ENCODE data around the gene NDUFAF3. TPM values are rescaled to one million over a fixed set of nuclear protein-coding genes. Genes with fewer than 3 reads are reported as not detected.
A peak's percentile ranks its signal among the peaks of the same experiment; 100 is the strongest.

The NDUFAF3 gene
- total and polyA plus RNA-seq, 4 experiments from 2014 or later, result 77.9 to 169 (median 115) TPM

DNA sequence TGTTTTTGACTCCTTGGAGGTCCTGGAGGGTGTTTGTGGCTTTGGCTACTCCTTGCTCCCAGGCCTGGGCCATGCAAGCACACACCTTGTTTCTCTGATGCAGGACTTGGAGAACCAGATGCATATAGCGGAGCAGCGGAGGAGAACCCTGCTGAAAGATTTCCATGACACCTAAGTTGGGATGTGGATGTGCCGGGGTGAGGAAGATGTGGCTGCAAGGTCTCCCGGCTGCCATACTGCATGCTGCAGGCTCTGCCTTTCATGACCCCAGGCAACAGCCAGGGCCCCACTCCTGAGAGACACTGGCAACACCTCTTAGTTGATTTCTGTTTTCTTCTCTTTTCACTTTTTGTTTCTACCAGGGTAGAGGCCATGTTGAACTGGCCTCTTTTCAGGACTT, 38.8 kb upstream of the NDUFAF3 start:
- ChIA-PET POLR2A (ENCODE audit: partially characterized antibody) (no interaction called here), CTCF (ENCODE audit: partially characterized antibody) (no interaction called here)
- intact Hi-C loops (cut with micrococcal nuclease), result no loop called here
- peaks cover 4 to 10% (median 5%) of the 10 kb centered on the region in 4 donors for H3K4me1 Mint-ChIP-seq
- no peak overlapping the region for H3K4me3 ChIP-seq (ENCODE audit: low read length in 2 of 2)
- no peaks in the 10 kb centered on the region for H3K27me3 ChIP-seq (ENCODE audit: insufficient read depth, low read length)
- no peak for DNase-seq
- H3K27ac Mint-ChIP-seq, result peak overlapping the region in 4 of 7 donors; percentile 14 to 63 (median 49)
- no peaks in the 10 kb centered on the region for H3K9me3 Mint-ChIP-seq
- H3K36me3 ChIP-seq (ENCODE audit: insufficient read depth, low read length), result peaks cover 47% of the 10 kb centered on the region
- H3K27me3 Mint-ChIP-seq, result no peaks in the 10 kb centered on the region
- peaks cover 46 to 66% of the 10 kb centered on the region in 2 donors for H3K36me3 Mint-ChIP-seq
- no peak overlapping the region for H3K4me3 Mint-ChIP-seq
- no peak overlapping the region for H3K27ac ChIP-seq (ENCODE audit: low read depth, low read length)
- H3K9me3 ChIP-seq (ENCODE audit: control insufficient read depth in 1 of 2, low read length in 2 of 2), result no peaks in the 10 kb centered on the region
- H3K4me1 ChIP-seq (ENCODE audit: insufficient read depth, low read length), result peaks cover 9% of the 10 kb centered on the region

GRCh38 chr3:48984663-48985062, 37.3 kb upstream of the NDUFAF3 start:
- Mint-ChIP-seq H3K4me1 (peaks cover 12 to 19% (median 15%) of the 10 kb centered on the region in 4 donors), H3K27ac (peak overlapping the region in 3 of 7 donors; percentile 18 to 66 (median 43)), H3K9me3 (no peaks in the 10 kb centered on the region), H3K4me3 (no peak overlapping the region), H3K36me3 (peaks cover 37 to 58% of the 10 kb centered on the region in 2 donors), H3K27me3 (no peaks in the 10 kb centered on the region)
- H3K4me3 ChIP-seq (ENCODE audit: low read length in 2 of 2), result no peak overlapping the region
- no peaks in the 10 kb centered on the region for H3K27me3 ChIP-seq (ENCODE audit: insufficient read depth, low read length)
- no peak overlapping the region for H3K27ac ChIP-seq (ENCODE audit: low read depth, low read length)
- intact Hi-C loops (cut with micrococcal nuclease), result no loop called here
- peaks cover 19% of the 10 kb centered on the region for H3K4me1 ChIP-seq (ENCODE audit: insufficient read depth, low read length)
- ChIA-PET POLR2A (ENCODE audit: partially characterized antibody) (interaction anchor here (1.0 to 15.0 kb wide), 2 partner anchors 23 to 36 kb away, joined by 3 to 377 read pairs; partner anchors contain the start of genes DALRD3, IMPDH2, NDUFAF3 and WDR6), CTCF (ENCODE audit: partially characterized antibody) (interaction anchor here (0.5 to 9.0 kb wide), 5 partner anchors 22 to 174 kb away, joined by 3 to 136 read pairs (median 4); partner anchors contain the start of genes NDUFAF3 and WDR6)
- DNase-seq, result no peak
- H3K9me3 ChIP-seq (ENCODE audit: control insufficient read depth in 1 of 2, low read length in 2 of 2), result no peaks in the 10 kb centered on the region
- peaks cover 41% of the 10 kb centered on the region for H3K36me3 ChIP-seq (ENCODE audit: insufficient read depth, low read length)

DNA sequence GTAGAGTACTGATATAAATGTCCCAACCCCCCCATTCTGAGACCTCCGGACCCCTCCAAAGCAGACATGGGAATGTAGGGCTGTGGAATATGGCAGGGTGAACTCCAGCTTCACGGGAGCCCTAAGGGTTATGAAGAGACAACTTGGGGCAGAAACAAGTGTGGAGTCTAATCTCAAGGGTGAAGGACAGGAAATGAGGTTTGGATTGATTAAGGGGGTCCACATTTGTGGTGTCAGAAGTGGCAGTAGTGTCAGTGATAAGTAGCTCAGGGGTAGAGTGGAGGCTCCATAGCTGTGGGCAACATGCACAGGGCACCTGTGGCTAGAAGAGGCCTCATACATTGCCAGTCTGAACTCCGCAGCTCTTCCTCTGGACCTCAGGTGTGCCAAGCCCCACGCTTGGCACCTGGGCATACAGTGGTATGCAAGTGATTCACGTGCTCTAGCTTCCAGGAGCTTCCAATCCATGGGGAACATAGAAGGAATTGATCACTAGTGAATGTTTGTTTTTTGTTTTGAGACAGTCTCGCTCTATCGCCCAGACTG, 36.0 kb upstream of the NDUFAF3 start:
- Mint-ChIP-seq H3K9me3 (no peaks in the 10 kb centered on the region), H3K4me3 (no peak overlapping the region), H3K27ac (peak overlapping the region in 5 of 7 donors; percentile 11 to 80 (median 28)), H3K4me1 (peaks cover 13 to 23% (median 18%) of the 10 kb centered on the region in 4 donors), H3K36me3 (peaks cover 29 to 53% of the 10 kb centered on the region in 2 donors), H3K27me3 (no peaks in the 10 kb centered on the region)
- no peaks in the 10 kb centered on the region for H3K27me3 ChIP-seq (ENCODE audit: insufficient read depth, low read length)
- no peak for DNase-seq
- no peak overlapping the region for H3K27ac ChIP-seq (ENCODE audit: low read depth, low read length)
- intact Hi-C loops (cut with micrococcal nuclease), result no loop called here
- CTCF ChIA-PET (ENCODE audit: partially characterized antibody), result interaction anchor here (5.0 to 9.0 kb wide), 5 partner anchors 21 to 171 kb away, joined by 38 to 216 read pairs (median 85); partner anchors contain the start of genes DALRD3, IMPDH2, NDUFAF3 and QRICH1
- peaks cover 33% of the 10 kb centered on the region for H3K36me3 ChIP-seq (ENCODE audit: insufficient read depth, low read length)
- no peaks in the 10 kb centered on the region for H3K9me3 ChIP-seq (ENCODE audit: control insufficient read depth in 1 of 2, low read length in 2 of 2)
- H3K4me1 ChIP-seq (ENCODE audit: insufficient read depth, low read length), result peaks cover 21% of the 10 kb centered on the region
- H3K4me3 ChIP-seq (ENCODE audit: low read length in 2 of 2), result no peak overlapping the region
- POLR2A ChIA-PET (ENCODE audit: partially characterized antibody), result interaction anchor here (1.2 to 15.0 kb wide), 3 partner anchors 21 to 108 kb away, joined by 6 to 377 read pairs (median 20); partner anchors contain the start of genes DALRD3, IMPDH2, NDUFAF3 and QRICH1

GRCh38 chr3:48989126-48989795, 32.7 kb upstream of the NDUFAF3 start:
- intact Hi-C loops (cut with micrococcal nuclease), result no loop called here
- peaks cover 9 to 36% of the 10 kb centered on the region in 2 donors for H3K36me3 Mint-ChIP-seq

DNA sequence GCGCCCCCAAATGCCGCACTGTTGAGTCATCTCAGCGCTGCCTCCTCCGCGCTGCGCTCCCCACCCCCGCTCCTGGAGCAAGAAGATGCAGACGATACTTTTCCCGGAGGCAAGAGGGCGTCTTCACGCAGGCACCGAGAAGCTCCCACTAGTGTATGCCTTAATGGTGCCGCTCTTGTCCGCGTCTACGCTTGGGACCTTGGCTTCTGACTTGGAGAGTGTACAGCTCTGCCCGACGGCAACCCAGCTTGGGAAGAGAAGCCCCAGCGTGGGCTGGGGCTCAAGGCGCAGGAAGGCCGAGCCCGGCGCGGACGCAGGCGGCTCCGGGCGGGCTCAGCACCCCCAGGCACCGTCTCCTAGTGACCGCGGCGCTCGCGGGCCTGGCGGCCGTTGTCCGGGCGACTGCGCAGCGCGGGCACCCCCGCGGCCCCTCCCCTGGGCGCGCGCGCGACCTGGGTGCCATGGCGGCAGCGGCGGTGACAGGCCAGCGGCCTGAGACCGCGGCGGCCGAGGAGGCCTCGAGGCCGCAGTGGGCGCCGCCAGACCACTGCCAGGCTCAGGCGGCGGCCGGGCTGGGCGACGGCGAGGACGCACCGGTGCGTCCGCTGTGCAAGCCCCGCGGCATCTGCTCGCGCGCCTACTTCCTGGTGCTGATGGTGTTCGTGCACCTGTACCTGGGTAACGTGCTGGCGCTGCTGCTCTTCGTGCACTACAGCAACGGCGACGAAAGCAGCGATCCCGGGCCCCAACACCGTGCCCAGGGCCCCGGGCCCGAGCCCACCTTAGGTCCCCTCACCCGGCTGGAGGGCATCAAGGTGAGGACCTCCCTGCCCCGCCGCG, 31.9 kb upstream of the NDUFAF3 start, which contains the start of gene P4HTM:
TSS of gene P4HTM (plus strand) at position 446 of the 840 bp plus-strand sequence. CDS start at position 462, 16 bp downstream.
- peaks cover 2 to 36% of the 10 kb centered on the region in 2 donors for H3K36me3 Mint-ChIP-seq
- POLR2A ChIA-PET (ENCODE audit: partially characterized antibody), result interaction anchor here (0.6 to 15.0 kb wide), 19 partner anchors 8 to 454 kb away, joined by 3 to 377 read pairs (median 5); partner anchors contain the start of genes ARIH2, CCDC71, DALRD3 and IMPDH2
- peaks cover 30 to 57% (median 43%) of the 10 kb centered on the region in 4 donors for H3K4me1 Mint-ChIP-seq
- peak within 1 kb of the TSS; percentile 94 to 97 (median 94) for H3K4me3 Mint-ChIP-seq
- Histone ChIP-seq H3K9me3 (ENCODE audit: control insufficient read depth in 1 of 2, low read length in 2 of 2) (no peaks in the 10 kb centered on the region), H3K27ac (ENCODE audit: low read depth, low read length) (peak within 1 kb of the TSS; percentile 65), H3K4me3 (ENCODE audit: low read length in 2 of 2) (peak within 1 kb of the TSS; percentile 76 to 86), H3K36me3 (ENCODE audit: insufficient read depth, low read length) (peaks cover under 1% of the 10 kb centered on the region), H3K4me1 (ENCODE audit: insufficient read depth, low read length) (peaks cover 45% of the 10 kb centered on the region), H3K27me3 (ENCODE audit: insufficient read depth, low read length) (no peaks in the 10 kb centered on the region)
- no peaks in the 10 kb centered on the region for H3K27me3 Mint-ChIP-seq
- CTCF ChIA-PET (ENCODE audit: partially characterized antibody), result interaction anchor here (0.6 to 9.0 kb wide), 13 partner anchors 15 to 481 kb away, joined by 3 to 216 read pairs (median 6); partner anchors contain the start of genes DALRD3, IMPDH2, NDUFAF3 and QRICH1
- peak within 1 kb of the TSS; percentile 90 to 96 (median 93) for H3K27ac Mint-ChIP-seq
- peak; percentile 46 to 84 (median 54) for DNase-seq
- no peaks in the 10 kb centered on the region for H3K9me3 Mint-ChIP-seq
- intact Hi-C loops (cut with micrococcal nuclease), result loop anchor here (1.0 kb wide), 2 partner anchors 17 to 31 kb away; partner anchors contain the start of gene WDR6

More at GRCh38 chr3:48989126-48989795, 32.7 kb upstream of the NDUFAF3 start:
- H3K4me1 Mint-ChIP-seq, result peaks cover 27 to 49% (median 40%) of the 10 kb centered on the region in 4 donors
- no peaks in the 10 kb centered on the region for H3K9me3 Mint-ChIP-seq
- no peaks in the 10 kb centered on the region for H3K27me3 Mint-ChIP-seq
- H3K27ac Mint-ChIP-seq, result peak overlapping the region; percentile 85 to 96 (median 89)
- Histone ChIP-seq H3K36me3 (ENCODE audit: insufficient read depth, low read length) (peaks cover 8% of the 10 kb centered on the region), H3K27ac (ENCODE audit: low read depth, low read length) (peak overlapping the region; percentile 65), H3K27me3 (ENCODE audit: insufficient read depth, low read length) (no peaks in the 10 kb centered on the region), H3K4me1 (ENCODE audit: insufficient read depth, low read length) (peaks cover 45% of the 10 kb centered on the region), H3K4me3 (ENCODE audit: low read length in 2 of 2) (peak overlapping the region; percentile 76 to 86), H3K9me3 (ENCODE audit: control insufficient read depth in 1 of 2, low read length in 2 of 2) (no peaks in the 10 kb centered on the region)
- POLR2A ChIA-PET (ENCODE audit: partially characterized antibody), result interaction anchor here (0.6 to 15.0 kb wide), 18 partner anchors 9 to 455 kb away, joined by 3 to 377 read pairs (median 5); partner anchors contain the start of genes ARIH2, CCDC71, DALRD3 and IMPDH2
- CTCF ChIA-PET (ENCODE audit: partially characterized antibody), result interaction anchor here (0.6 to 9.0 kb wide), 17 partner anchors 14 to 482 kb away, joined by 3 to 216 read pairs (median 4); partner anchors contain the start of genes DALRD3, IMPDH2, NDUFAF3 and QRICH1
- no peak for DNase-seq
- H3K4me3 Mint-ChIP-seq, result peak overlapping the region; percentile 89 to 97 (median 92)

All from CD4-positive, alpha-beta memory T cell (primary cell).